GM12878 (cell line): ENCODE results near the gene ACACB. TPM values are rescaled to one million over a fixed set of nuclear protein-coding genes. Genes with fewer than 3 reads are reported as not detected.

Experiments used
- polyA plus RNA-seq, 11 experiments: library from polyadenylated mRNA; depleted of rRNA in 4 of 11; unstranded in 6 of 11; stranded (reverse) in 5 of 11; fragments of >200 nt; fragmentation: Nextera tagmentation in 4 of 11; fragmentation: Illumina TruSeq in 1 of 11; extraction: Ambion mirVana in 4 of 11; extraction: Trizol in 1 of 11; gene quantifications; 1 replicate in 1 of 11; 2 replicates in 10 of 11; pipeline versions ENCODE4 v1.2.1 to v1.2.3, GENCODE V29; 2011 to 2016; ENCODE audit warnings: inconsistent platforms in 2 of 11, missing spikeins in 2 of 11, low read depth in 1 of 11
- total RNA-seq, 4 experiments: library from RNA; depleted of rRNA in 3 of 4; stranded (reverse); fragments of >200 nt in 3 of 4; fragmentation: Illumina TruSeq in 1 of 4; extraction: Trizol in 1 of 4; gene quantifications; 2 replicates each; pipeline versions ENCODE4 v1.2.1 to v1.2.3, GENCODE V29; 2013 to 2021

The ACACB gene
- total and polyA plus RNA-seq, 10 of the 15 experiments (the other 5 are each of a cell fraction or from before 2014, with no cell fraction given): 0.05 to 1.9 (median 0.38) TPM; not detected in 2

Other genes with a start within 250 kb of the ACACB start
- not detected in 2 replicates for gene DAO, start 236.5 kb upstream of the ACACB start, total RNA-seq (2014; rRNA removed)
- gene DAO, start 236.5 kb upstream of the ACACB start, total RNA-seq (2014; rRNA removed; fragmentation: Illumina TruSeq; extraction: Trizol): not detected in 2 replicates
- not detected in 2 replicates for gene DAO, start 236.5 kb upstream of the ACACB start, total RNA-seq (2021)
- 0.15 TPM in 1 of 2 replicates, not detected in the other for gene DAO, start 236.5 kb upstream of the ACACB start, polyA plus RNA-seq (2011; rRNA removed)
- gene DAO, start 236.5 kb upstream of the ACACB start, polyA plus RNA-seq (2014; fragmentation: Illumina TruSeq; extraction: Trizol): not detected in 2 replicates
- not detected for gene DAO, start 236.5 kb upstream of the ACACB start, polyA plus RNA-seq (2014; fragmentation: Nextera tagmentation; extraction: Ambion mirVana)
- not detected in 2 replicates for gene DAO, start 236.5 kb upstream of the ACACB start, polyA plus RNA-seq (2014; rRNA removed)
- gene DAO, start 236.5 kb upstream of the ACACB start, polyA plus RNA-seq (2016; fragmentation: Nextera tagmentation; extraction: Ambion mirVana): not detected
- gene SVOP, start 95.5 kb upstream of the ACACB start, total RNA-seq (2014; rRNA removed): under 0.01 TPM in 1 of 2 replicates, not detected in the other
- not detected in 2 replicates for gene SVOP, start 95.5 kb upstream of the ACACB start, total RNA-seq (2014; rRNA removed; fragmentation: Illumina TruSeq; extraction: Trizol)
- gene SVOP, start 95.5 kb upstream of the ACACB start, total RNA-seq (2021): not detected in 2 replicates
- not detected in 2 replicates for gene SVOP, start 95.5 kb upstream of the ACACB start, polyA plus RNA-seq (2011; rRNA removed)
- gene SVOP, start 95.5 kb upstream of the ACACB start, polyA plus RNA-seq (2014; fragmentation: Illumina TruSeq; extraction: Trizol): not detected in 2 replicates
- gene SVOP, start 95.5 kb upstream of the ACACB start, polyA plus RNA-seq (2014; fragmentation: Nextera tagmentation; extraction: Ambion mirVana): not detected
- gene SVOP, start 95.5 kb upstream of the ACACB start, polyA plus RNA-seq (2014; rRNA removed): not detected in 2 replicates
- not detected for gene SVOP, start 95.5 kb upstream of the ACACB start, polyA plus RNA-seq (2016; fragmentation: Nextera tagmentation; extraction: Ambion mirVana)
- 4.5 and 5.5 TPM in 2 replicates for gene USP30, start 64.0 kb upstream of the ACACB start, total RNA-seq (2014; rRNA removed)
- gene USP30, start 64.0 kb upstream of the ACACB start, total RNA-seq (2014; rRNA removed; fragmentation: Illumina TruSeq; extraction: Trizol): 2.8 and 3.4 TPM in 2 replicates
- gene USP30, start 64.0 kb upstream of the ACACB start, total RNA-seq (2021): 6.6 and 7.2 TPM in 2 replicates
- 15.5 and 16.2 TPM in 2 replicates for gene USP30, start 64.0 kb upstream of the ACACB start, polyA plus RNA-seq (2011; rRNA removed)
- gene USP30, start 64.0 kb upstream of the ACACB start, polyA plus RNA-seq (2014; fragmentation: Illumina TruSeq; extraction: Trizol): 6.3 and 7.4 TPM in 2 replicates
- 1 to 10 TPM; 2.1 to 3.0 TPM for gene USP30, start 64.0 kb upstream of the ACACB start, polyA plus RNA-seq (2014; fragmentation: Nextera tagmentation; extraction: Ambion mirVana)
- gene USP30, start 64.0 kb upstream of the ACACB start, polyA plus RNA-seq (2014; rRNA removed): 6.0 and 7.2 TPM in 2 replicates
- gene USP30, start 64.0 kb upstream of the ACACB start, polyA plus RNA-seq (2016; fragmentation: Nextera tagmentation; extraction: Ambion mirVana): 1 to 10 TPM; 6.5 to 7.7 TPM
- gene ALKBH2, start 23.1 kb upstream of the ACACB start, total RNA-seq (2014; rRNA removed): 40.3 and 40.4 TPM in 2 replicates
- gene ALKBH2, start 23.1 kb upstream of the ACACB start, total RNA-seq (2014; rRNA removed; fragmentation: Illumina TruSeq; extraction: Trizol): 29.3 and 30.7 TPM in 2 replicates
- 26.4 and 28.9 TPM in 2 replicates for gene ALKBH2, start 23.1 kb upstream of the ACACB start, total RNA-seq (2021)
- gene ALKBH2, start 23.1 kb upstream of the ACACB start, polyA plus RNA-seq (2011; rRNA removed): 23.8 and 37.0 TPM in 2 replicates
- 21.7 and 30.7 TPM in 2 replicates for gene ALKBH2, start 23.1 kb upstream of the ACACB start, polyA plus RNA-seq (2014; fragmentation: Illumina TruSeq; extraction: Trizol)
- 1 to 10 TPM; 5.6 to 8.8 TPM for gene ALKBH2, start 23.1 kb upstream of the ACACB start, polyA plus RNA-seq (2014; fragmentation: Nextera tagmentation; extraction: Ambion mirVana)
- 31.7 and 33.4 TPM in 2 replicates for gene ALKBH2, start 23.1 kb upstream of the ACACB start, polyA plus RNA-seq (2014; rRNA removed)
- 10 to 100 TPM; 32.8 to 36.7 TPM for gene ALKBH2, start 23.1 kb upstream of the ACACB start, polyA plus RNA-seq (2016; fragmentation: Nextera tagmentation; extraction: Ambion mirVana)
- gene UNG, start 19.0 kb upstream of the ACACB start, total RNA-seq (2014; rRNA removed): 31.4 and 34.6 TPM in 2 replicates
- 36.3 and 37.5 TPM in 2 replicates for gene UNG, start 19.0 kb upstream of the ACACB start, total RNA-seq (2014; rRNA removed; fragmentation: Illumina TruSeq; extraction: Trizol)
- 62.8 and 63.4 TPM in 2 replicates for gene UNG, start 19.0 kb upstream of the ACACB start, total RNA-seq (2021)
- gene UNG, start 19.0 kb upstream of the ACACB start, polyA plus RNA-seq (2011; rRNA removed): 30.3 and 46.4 TPM in 2 replicates
- gene UNG, start 19.0 kb upstream of the ACACB start, polyA plus RNA-seq (2014; fragmentation: Illumina TruSeq; extraction: Trizol): 50.0 and 54.3 TPM in 2 replicates
- 10 to 100 TPM in 1 of 2 experiments, 1 to 10 TPM in 1; 9.5 to 24.5 TPM for gene UNG, start 19.0 kb upstream of the ACACB start, polyA plus RNA-seq (2014; fragmentation: Nextera tagmentation; extraction: Ambion mirVana)
- 52.8 and 59.8 TPM in 2 replicates for gene UNG, start 19.0 kb upstream of the ACACB start, polyA plus RNA-seq (2014; rRNA removed)
- gene UNG, start 19.0 kb upstream of the ACACB start, polyA plus RNA-seq (2016; fragmentation: Nextera tagmentation; extraction: Ambion mirVana): 10 to 100 TPM; 76.2 to 81.9 TPM
- gene FOXN4, start 192.7 kb downstream of the ACACB start, total RNA-seq (2014; rRNA removed): not detected in 2 replicates
- not detected in 2 replicates for gene FOXN4, start 192.7 kb downstream of the ACACB start, total RNA-seq (2014; rRNA removed; fragmentation: Illumina TruSeq; extraction: Trizol)
- gene FOXN4, start 192.7 kb downstream of the ACACB start, total RNA-seq (2021): not detected in 2 replicates
- gene FOXN4, start 192.7 kb downstream of the ACACB start, polyA plus RNA-seq (2011; rRNA removed): not detected in 2 replicates
- gene FOXN4, start 192.7 kb downstream of the ACACB start, polyA plus RNA-seq (2014; fragmentation: Illumina TruSeq; extraction: Trizol): not detected in 2 replicates
- not detected for gene FOXN4, start 192.7 kb downstream of the ACACB start, polyA plus RNA-seq (2014; fragmentation: Nextera tagmentation; extraction: Ambion mirVana)
- gene FOXN4, start 192.7 kb downstream of the ACACB start, polyA plus RNA-seq (2014; rRNA removed): not detected in 2 replicates
- gene FOXN4, start 192.7 kb downstream of the ACACB start, polyA plus RNA-seq (2016; fragmentation: Nextera tagmentation; extraction: Ambion mirVana): not detected
- gene MYO1H, start 231.3 kb downstream of the ACACB start, total RNA-seq (2014; rRNA removed): not detected in 2 replicates
- gene MYO1H, start 231.3 kb downstream of the ACACB start, total RNA-seq (2014; rRNA removed; fragmentation: Illumina TruSeq; extraction: Trizol): not detected in 2 replicates
- not detected in 2 replicates for gene MYO1H, start 231.3 kb downstream of the ACACB start, total RNA-seq (2021)
- gene MYO1H, start 231.3 kb downstream of the ACACB start, polyA plus RNA-seq (2011; rRNA removed): not detected in 2 replicates
- not detected in 2 replicates for gene MYO1H, start 231.3 kb downstream of the ACACB start, polyA plus RNA-seq (2014; fragmentation: Illumina TruSeq; extraction: Trizol)
- gene MYO1H, start 231.3 kb downstream of the ACACB start, polyA plus RNA-seq (2014; fragmentation: Nextera tagmentation; extraction: Ambion mirVana): under 1 TPM in 1 of 2 experiments, not detected in 1; 0.05 TPM
- 0.03 TPM in 1 of 2 replicates, not detected in the other for gene MYO1H, start 231.3 kb downstream of the ACACB start, polyA plus RNA-seq (2014; rRNA removed)
- not detected for gene MYO1H, start 231.3 kb downstream of the ACACB start, polyA plus RNA-seq (2016; fragmentation: Nextera tagmentation; extraction: Ambion mirVana)